Embryonic facial prominence (tissue), 1 donor: Measurements from ENCODE around the gene TIMM9.
A peak's percentile ranks its signal among the peaks of the same experiment; 100 is the strongest.
"Not testable (repeated sequence)": the region's sequence is repeated elsewhere in the genome, so short reads cannot be mapped to it uniquely, and the experiment has no call there.

Source experiments
- DNase-seq: peaks from one replicate; pipeline ENCODE4 v3.0.0-alpha.2; 2016; ENCODE audit errors: extremely low spot score

The TIMM9 gene, protein sequence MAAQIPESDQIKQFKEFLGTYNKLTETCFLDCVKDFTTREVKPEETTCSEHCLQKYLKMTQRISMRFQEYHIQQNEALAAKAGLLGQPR

DNA sequence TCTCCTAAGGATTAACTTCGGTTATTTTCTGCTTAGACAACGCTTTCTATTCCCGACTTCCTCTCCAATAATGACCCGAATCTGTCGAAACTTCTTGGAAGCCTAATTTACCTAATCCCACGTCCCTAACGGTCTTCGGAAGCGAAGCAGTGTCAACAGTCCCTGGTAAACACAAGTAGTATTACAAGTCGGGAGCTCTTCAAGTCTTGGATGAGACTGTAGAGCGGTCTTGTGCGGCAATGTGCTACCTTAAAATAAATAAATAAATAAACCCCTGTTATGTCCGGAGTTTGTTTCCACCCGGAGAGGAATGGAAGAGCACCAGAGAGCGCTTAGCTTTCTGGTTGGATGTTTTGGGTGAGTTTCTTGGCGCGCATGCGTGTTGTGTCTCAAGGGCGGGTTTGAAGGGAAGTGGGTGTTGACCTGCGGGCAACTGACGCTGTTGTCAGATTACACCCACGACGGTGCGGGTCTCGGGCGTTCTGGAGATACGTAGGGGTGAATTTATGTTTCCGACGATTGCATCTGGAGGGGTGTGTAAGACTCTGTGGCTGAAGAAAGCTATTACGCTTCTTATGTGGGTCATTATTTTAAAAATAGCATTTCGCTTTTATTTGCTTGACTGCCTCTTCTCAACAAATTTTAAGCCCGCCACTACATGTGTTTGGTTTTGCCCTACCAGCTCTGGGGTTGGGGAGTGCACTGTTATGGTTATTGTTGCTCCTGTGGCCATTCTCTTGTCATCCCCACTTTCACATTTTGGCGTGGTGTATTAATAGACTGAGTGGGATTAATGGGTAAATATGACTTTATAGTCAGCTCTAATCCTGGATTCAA is at the start of gene TIMM9, which contains the start of gene KIAA0586:
TSS of gene TIMM9 (minus strand) at position 251 of the 837 bp plus-strand sequence. CDS start 15,586 bp downstream, outside the sequence.
TSS of gene KIAA0586 (plus strand) at position 439 of the 837 bp plus-strand sequence. CDS start 546 bp downstream, outside the sequence.
- peak; percentile 98 for DNase-seq

DNA sequence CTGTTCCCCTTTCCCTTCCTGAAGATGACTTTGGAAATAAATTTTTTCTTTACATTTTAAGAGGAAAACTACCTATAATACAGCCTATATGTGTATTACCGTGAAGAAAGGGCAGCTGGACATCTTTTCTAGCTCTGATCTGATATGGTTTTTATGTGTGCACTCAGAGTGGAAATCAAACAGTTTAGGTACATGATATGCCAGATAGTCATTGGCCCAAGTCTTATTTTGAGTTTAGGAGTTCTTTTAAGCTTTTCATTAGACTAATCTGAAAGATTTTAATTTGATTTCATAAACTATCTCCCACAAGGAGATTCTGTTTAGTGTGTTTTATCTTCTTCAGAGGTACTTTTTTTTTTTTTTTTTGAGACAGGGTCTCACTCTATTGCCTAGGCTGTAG is 49.0 kb upstream of the TIMM9 start:
- no peak for DNase-seq

DNA sequence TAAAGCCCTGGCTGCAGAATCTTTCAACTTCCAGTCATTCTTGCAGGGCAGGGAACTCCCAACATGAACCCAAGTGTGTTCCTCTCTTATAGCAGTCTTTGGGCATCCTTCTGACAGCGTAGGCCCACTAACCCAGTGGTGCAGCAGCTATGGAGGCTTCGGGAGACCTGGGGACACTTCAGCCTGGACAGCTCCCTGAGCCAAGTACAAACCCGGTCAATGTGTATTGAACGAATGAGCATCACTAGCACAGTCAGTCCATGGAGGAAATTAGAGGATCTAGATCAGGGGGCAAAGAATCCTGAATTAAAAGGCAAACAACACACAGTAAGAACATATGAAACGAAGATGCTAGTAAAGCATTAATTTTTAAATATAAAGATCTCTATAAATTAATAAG is 42.0 kb upstream of the TIMM9 start:
- no peak for DNase-seq

DNA sequence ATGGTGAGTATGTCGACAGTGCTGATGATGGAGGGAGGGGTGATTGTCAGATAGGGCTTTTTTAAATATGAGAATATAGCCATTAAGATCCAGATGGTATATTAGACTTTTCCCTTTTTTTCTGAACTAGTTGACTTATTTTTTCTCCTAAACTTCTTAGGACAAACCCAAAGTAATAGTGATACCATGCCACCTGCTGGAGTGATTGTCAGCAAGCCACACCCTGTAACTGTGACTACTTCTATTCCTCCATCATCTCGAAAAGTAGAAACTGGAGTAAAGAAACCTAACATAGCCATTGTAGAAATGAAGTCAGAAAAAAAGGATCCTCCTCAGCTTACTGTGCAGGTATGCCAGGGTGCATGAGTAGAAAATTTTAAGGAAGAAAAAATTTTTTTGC is 40.2 kb upstream of the TIMM9 start:
- DNase-seq: no peak

DNA sequence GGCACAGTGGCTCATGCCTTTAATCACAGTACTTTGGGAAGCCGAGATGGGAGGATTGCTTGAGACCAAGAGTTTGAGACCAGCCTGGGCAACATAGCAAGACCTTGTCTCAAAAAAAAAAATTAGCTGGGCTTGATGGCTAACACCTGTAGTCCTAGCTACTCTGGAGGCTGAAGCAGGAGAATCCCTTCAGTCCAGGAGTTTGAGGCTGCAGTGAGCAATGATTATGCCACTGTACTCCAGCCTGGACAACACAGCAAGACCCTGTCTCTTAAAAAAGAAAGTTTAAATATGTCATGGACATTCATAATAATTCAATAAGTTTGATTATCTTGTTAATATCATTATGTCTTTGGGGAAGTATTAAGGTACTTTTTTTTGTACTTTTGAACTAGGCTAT is 39.1 kb upstream of the TIMM9 start:
- DNase-seq: no peak

DNA sequence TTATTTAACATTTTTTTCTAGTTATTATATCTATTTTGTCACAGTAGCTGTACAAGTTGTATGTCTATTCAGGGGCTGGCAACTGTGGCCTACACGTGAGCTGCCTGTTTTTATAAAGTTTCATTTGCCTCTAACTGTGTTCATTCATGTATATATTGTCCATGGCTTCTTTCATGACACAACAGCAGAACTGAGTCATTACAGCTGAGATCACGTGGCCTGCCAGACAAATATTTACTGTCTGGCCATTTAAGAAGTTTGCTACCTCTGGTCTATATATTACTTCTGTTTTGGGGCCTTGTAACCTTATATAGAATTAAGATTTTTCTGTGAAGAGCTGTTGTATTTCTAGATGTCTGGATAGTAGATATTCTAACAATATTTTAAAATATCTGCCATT is 38.1 kb upstream of the TIMM9 start:
- DNase-seq: no peak

DNA sequence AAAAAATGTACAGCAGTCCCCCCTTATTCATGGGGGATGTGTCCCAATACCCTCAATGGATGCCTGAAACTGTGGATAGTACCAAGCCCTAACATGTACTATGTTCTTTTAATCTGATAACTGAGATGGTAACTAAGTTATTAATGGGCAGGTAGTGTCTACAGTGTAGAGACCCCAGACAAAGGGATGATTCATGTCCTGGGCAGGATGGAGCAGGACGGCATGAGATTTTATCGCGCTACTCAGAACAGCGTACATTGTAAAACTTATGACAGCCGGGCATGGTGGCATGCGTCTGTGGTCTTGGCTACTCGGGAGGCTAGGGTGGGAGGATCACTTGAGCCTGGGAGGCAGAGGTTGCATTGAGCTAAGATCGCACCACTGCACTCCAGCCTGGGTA is 37.3 kb upstream of the TIMM9 start:
- DNase-seq: no peak

DNA sequence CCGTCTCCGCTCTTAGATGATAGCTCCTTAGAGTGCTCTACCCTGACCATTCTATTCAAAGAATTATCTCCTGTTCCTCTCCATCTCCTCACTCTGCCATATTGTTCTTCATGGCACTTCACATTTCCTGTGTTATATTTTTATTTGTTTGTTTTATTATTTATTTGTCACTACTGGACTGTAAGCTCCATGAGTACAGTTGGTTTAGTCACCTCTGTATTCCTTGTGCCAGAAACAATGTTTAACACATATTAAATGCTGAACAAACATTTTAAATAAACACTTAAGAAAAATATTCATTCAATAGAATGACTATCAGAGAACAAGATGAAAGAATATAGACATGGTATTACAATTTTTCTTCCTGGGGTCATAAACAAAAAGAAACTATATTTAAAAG is 35.8 kb upstream of the TIMM9 start:
- DNase-seq: no peak

DNA sequence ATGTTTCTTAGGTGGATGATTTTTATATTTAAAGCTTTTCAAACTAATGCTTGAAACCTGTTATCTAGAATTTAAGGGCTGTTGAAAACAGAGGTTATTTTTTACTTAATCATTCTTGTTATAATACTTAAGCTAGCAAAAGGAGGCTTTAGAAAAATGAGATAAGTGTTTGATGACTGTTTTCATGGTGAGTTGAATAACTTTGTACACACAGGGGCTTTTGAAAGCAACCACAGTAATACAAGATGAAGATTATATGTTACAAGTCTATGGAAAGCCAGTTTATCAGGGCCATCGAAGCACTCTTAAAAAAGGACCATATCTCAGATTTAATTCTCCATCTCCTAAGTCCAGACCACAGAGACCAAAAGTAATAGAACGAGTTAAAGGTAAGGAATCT is 33.4 kb upstream of the TIMM9 start:
- no peak for DNase-seq

DNA sequence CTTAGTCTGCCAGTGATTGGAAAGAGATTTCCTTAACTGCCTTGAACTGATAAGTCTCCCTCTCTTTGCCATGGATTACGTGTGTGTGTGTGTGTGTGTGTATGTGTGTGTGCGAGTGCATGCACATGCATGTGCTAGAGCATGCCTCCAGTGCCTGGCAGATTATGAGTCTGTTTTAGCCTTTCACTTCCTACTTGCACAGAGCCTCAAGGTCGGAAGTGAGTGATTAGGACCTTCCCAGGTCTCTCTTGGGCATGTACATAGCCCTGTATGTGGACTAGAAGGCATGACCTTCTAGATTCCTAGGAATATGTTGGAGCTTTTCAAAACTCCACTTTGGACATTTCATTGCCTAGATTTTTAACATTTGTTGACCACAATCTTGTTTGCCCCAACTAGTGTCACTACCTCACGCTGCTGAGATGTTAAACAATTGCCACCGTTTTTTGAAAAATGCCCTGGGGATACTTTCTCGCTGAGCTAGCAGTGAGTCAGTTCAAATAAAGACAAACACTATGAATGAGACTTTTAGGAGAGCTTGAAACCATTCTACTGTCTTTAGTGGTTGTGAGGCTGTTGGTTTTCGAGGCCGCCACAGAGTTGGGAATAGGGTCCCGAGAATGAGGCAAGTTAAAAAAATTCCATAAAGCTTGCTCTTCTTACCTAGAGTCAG is 28.4 kb upstream of the TIMM9 start:
- no peak for DNase-seq

DNA sequence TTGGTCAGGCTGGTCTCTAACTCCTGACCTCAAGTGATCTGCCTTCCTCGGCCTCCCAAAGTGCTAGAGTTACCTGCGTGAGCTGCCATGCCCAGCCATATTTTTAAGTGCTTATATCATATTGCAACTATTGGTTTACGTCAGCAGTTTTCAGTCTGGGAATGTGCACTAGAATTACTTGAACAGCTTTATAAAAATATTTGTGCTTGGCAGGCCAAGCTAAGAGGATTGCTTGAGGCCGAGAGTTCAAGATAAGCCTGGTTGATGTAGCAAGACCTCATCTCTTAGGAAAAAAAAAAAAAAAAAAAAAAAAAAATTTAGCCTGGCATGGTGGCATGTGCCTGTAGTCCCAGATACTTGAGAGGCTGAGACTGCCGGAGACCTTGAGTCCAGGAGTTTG is 17.3 kb upstream of the TIMM9 start:
- no peak for DNase-seq

DNA sequence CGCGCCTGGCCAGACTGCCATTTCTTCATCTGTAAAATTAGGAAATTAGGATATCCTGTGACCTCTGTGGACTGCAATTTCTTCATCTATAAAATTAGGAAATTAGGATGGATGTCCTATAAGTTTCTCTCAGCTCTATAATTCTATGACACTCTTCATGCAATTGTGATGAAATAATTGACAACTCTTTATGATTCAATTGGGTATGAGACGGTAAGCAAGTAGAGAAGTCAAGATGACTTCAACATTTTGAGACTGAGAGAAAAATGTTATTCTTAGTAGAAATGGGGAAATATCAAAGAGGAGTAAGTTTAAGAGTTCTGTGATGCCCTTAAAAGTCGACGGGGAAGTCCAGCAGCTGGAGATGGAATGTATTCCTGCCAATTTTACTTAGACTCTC is 12.1 kb upstream of the TIMM9 start:
- no peak for DNase-seq

DNA sequence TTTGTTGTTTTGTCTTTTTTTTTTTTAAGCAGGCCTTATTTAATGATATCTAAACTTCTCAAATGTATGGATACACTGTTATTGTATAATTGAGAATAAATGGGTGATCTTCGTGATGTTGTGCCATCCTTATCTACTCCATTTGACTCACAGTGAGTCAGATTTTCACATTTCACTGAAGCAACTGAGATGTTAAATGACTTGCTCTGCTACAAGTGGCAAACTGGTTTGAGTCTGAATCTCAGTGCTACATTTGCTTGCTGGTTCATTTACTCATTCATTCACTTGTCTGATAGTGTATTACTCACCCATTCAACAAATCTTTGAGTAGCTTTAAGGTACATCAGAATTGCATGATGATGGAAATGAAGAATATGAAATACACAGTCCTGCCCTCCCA is 2.8 kb upstream of the TIMM9 start:
- DNase-seq: no peak

DNA sequence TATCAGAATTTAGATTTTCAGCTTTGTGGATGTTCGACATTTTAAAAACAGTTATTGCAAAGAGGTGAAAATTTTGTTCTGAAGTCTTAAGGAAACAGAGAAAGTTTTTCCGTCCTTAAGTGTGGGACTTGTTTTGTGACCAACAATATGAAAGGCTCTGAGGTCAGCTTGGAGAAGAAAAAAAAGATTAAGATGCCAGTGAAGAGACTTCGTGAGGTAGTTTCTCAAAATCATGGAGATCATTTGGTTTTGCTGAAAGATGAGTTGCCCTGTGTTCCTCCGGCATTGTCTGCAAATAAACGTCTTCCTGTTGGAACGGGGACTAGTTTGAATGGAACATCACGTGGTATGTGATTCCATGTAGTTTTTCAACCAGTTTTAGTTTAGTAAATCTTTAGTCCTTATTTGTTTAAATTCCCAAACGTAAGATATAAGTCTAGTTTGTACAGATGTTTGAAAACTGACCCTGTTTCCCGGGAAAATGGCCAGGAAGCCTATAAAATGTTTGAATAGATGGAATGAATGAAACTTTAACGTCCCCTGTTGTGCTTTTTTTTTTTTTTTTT is 870 bp upstream of the TIMM9 start:
- peak; percentile 45 for DNase-seq

DNA sequence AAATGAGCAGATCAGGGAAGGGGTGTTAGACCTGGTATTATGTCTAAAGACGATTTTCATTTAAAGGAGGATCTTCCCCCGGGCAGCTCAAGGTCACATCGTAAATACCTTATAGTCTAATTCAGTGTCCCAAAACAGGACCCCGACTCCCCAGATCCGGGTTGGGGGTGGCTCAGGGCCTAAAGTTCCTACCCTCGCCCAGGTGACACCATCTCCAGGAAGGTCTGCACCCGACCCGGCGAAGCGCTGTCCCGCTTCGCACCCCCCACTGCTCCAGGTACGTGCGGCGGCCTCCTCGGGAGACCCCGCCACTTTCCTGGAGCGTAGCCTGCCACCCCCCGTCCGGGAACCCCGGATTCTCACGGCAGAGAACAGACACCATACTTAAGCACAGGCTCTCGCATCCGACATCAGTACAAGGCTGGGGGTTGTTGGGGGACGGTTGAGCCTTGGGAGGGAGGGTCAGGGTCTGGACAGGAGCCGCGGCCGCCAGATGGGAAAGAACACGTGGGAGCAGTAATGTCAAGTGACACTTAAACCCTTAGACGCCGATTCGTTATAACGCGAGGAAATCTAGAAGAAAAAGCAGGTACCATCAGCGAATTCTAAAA is 556 bp downstream of the TIMM9 start:
- DNase-seq: peak; percentile 77

DNA sequence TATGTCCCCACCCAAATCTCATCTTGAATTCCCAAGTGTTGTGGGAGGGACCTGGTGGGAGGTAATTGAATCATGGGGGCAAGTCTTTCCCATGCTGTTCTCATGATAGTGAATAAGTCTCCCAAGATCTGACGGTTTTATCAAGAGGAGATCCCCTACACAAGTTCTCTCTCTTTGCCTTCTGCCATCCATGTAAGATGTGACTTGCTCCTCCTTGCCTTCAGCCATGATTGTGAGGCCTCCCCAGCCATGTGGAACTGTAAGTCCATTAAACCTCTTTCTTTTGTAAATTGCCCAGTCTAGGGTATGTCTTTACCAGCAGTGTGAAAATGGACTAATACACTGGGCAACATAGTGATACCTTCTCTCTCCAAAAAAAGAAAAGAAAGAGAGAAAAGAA is 10.4 kb downstream of the TIMM9 start:
- not testable (repeated sequence) for DNase-seq

DNA sequence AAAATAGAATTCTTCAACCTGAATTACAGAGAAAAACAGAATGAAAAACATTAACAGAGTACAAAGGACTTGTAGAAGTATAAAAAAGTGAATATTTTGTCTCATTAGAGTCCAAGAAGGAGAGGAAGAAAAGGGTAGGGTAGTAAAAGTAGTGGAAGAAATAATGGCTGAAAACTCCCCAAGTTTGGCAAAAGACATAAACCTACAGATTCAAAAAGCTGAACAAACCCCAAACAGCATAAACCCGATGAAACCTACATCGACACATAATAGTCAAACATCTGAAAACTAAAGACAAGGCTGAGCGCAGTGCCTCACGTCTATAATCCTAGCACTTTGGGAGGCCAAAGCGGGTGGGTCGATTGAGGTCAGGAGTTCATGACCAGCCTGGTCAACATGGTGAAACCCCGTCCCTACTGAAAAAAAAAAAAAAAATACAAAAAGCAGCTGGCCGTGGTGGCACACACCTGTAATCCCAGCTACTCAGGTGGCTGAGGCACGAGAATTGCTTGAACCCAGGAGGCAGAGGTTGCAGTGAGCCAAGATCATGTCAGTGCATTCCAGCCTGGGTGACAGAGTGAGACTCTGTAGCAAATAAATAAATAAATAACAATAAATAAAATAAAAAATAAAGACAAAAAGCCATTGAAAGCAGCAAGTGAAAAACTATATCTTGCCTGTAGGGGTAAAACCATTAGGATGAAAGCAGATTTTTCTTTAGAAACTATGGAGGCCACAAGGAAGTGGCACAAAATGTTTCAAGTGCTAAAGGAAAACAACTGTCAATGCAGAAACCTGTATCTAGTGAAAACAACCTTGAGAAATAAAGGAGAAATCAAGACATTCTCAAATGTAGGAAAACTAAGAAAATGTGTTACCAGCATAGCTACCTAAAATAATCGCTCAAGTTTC is 11.4 kb downstream of the TIMM9 start:
- DNase-seq: no peak

DNA sequence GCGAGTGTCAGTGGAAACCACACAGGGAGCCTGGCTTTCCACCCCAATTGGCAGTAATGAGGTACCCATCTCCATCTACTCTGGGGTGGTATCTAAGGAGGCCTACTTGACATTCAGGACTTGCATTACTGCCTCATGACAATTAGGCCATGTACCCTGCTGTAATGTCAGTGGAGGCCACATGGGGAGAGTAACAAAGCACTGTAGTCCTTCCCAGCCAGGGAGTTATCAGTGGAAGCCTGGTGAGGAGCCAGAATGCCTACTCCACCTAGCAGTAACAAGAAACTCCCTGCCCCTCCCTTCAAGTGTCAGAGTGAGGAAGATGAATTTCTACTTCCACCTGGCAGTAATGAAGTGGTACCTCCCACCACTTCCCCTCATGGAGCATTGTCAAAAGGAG is 12.5 kb downstream of the TIMM9 start:
- DNase-seq: no peak

DNA sequence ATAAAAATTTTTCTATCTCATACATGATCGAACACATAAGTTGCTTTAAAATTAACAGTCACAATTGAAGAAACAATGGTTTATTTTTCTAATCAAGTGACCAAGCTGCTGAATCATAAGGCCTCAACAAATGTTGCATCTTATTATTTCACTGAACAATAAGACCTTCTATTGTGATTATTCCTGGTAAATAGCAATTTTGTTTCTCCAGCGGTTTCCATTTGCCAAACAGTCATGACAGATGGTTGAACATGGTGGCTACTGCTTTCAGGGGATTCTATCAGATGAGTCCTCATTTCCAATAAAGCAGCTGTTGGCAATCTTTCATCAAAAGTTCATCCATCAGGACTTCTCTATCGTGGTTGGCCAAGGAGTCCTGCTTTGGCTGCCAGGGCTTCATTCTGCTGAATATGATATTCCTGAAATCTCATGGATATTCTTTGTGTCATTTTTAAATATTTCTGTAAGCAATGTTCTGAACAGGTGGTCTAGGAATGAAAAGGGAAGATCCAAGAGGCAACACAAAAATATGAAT is 18.6 kb downstream of the TIMM9 start:
- no peak for DNase-seq

DNA sequence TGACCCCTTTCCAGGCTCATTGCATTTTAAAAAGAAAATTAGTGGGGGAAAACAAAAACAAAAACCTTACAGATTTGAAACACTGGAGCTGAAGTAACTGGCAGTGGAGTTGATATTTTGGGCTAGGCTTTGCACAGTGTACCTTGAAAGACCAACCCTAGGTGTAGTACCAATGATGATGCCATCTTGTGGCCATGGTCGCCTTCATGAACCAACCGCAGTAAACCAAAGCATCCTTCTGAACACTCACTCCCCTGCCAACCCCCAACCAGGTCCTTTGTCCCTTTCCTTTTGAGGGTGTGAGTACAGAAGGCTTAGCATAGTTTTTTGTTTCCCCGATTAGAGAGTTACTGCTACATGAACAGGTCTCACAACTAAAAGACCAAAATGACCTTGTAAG is 25.7 kb downstream of the TIMM9 start:
- no peak for DNase-seq

DNA sequence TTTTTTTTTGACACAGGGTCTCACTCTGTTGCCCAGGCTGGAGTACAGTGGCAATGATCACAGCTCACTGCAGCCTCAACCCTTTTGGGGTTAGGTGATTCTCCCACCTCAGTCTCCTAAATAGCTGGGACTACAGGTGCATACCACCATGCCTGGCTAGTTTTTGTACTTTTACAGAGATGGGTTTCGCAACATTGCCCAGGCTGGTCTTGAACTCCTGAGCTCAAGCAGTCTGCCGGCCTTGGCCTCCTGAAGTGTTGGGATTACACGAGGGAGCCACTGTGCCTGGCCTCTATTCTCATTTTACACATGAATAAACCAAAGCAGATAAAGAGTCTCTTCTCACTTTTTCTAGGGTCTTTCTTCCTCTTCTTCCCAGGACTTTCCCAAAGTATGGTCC is 28.4 kb downstream of the TIMM9 start:
- DNase-seq: no peak
